Stomach (tissue), 4 donors: ENCODE measurements around the gene SLC4A3.

Experiments used
- EP300 ChIP-seq: sonication (generic); formaldehyde crosslinking; IDR thresholded peaks from one replicate; pipeline ENCODE4 v1.6.1; 2017; ENCODE audit warnings: antibody characterized with exemption
- POLR2A ChIP-seq, 4 donors: fragments of 450-650 bp; IDR thresholded peaks; one replicate each; pipeline ENCODE4 v1.6.1; 2016; ENCODE audit warnings: antibody characterized with exemption in 4 of 4, control low read depth in 2 of 4, mild to moderate bottlenecking in 1 of 4, moderate library complexity in 1 of 4
- POLR2AphosphoS5 ChIP-seq, 3 donors: sonication (generic); formaldehyde crosslinking; IDR thresholded peaks; one replicate each; pipeline ENCODE4 v1.6.1; 2016; ENCODE audit warnings: antibody characterized with exemption in 3 of 3
- TF ChIP-seq, protein P1 (sequence below), 7 experiments: fragments of 450-650 bp in 4 of 7; fragments of 200-600 bp in 3 of 7; sonication (generic) in 3 of 7; IDR thresholded peaks; one replicate each; pipeline ENCODE4 v1.5.1; 2016 to 2019; ENCODE audit warnings: antibody characterized with exemption in 7 of 7, control low read depth in 2 of 7, mild to moderate bottlenecking in 1 of 7

DNA sequence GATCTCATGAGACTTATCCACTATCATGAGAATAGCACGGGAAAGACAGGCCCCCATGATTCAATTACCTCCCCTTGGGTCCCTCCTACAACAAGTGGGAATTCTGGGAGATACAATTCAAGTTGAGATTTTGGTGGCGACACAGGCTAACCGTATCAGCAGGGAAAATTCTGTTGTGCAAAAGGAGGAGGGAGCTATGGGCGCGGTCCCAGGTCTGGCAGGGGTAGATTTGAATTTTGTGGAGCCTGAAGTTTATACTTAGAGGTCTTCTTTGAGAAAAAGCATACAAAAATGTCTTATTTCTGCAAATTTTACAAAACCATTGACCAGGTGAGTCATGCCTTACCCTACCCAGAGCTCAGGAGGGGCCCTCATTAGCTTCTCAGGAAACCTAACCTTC, 36.6 kb downstream of the SLC4A3 start:
- TF ChIP-seq POLR2AphosphoS5 (IDR thresholded peaks at IDR 0.05) (no peak), POLR2A (IDR thresholded peaks at IDR 0.05) (no peak), EP300 (no peak)
- TF ChIP-seq, protein P1, sequence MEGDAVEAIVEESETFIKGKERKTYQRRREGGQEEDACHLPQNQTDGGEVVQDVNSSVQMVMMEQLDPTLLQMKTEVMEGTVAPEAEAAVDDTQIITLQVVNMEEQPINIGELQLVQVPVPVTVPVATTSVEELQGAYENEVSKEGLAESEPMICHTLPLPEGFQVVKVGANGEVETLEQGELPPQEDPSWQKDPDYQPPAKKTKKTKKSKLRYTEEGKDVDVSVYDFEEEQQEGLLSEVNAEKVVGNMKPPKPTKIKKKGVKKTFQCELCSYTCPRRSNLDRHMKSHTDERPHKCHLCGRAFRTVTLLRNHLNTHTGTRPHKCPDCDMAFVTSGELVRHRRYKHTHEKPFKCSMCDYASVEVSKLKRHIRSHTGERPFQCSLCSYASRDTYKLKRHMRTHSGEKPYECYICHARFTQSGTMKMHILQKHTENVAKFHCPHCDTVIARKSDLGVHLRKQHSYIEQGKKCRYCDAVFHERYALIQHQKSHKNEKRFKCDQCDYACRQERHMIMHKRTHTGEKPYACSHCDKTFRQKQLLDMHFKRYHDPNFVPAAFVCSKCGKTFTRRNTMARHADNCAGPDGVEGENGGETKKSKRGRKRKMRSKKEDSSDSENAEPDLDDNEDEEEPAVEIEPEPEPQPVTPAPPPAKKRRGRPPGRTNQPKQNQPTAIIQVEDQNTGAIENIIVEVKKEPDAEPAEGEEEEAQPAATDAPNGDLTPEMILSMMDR (IDR thresholded peaks at IDR 0.05), result no peak
